ENCODE measurements around the gene TBL1XR1.

- no peak for TF ChIP-seq ZNF275 (CRISPR knock-in tag; IDR thresholded peaks at IDR 0.05; ENCODE audit: borderline replicate concordance)
- TF ChIP-seq RORA (CRISPR knock-in tag; IDR thresholded peaks at IDR 0.05): no peak
- no peak for TF ChIP-seq BCLAF1 (IDR thresholded peaks at IDR 0.05)
- no peak for TF ChIP-seq ZFP82 (CRISPR knock-in tag; IDR thresholded peaks at IDR 0.05; ENCODE audit: borderline replicate concordance)
- TF ChIP-seq POLR2A (IDR thresholded peaks at IDR 0.05; ENCODE audit: insufficient read depth in 1 of 2, low read depth in 2 of 2, low read length in 2 of 2): no peak
- TF ChIP-seq USF2 (IDR thresholded peaks at IDR 0.05; ENCODE audit: low read depth, low read length): no peak
- no peak for TF ChIP-seq USF2 (CRISPR knock-in tag; IDR thresholded peaks at IDR 0.05; ENCODE audit: borderline replicate concordance)
- TF ChIP-seq CTCF (CRISPR knock-in tag; IDR thresholded peaks at IDR 0.05): no peak
Observed at GRCh38 chr3:177105623-177106022, 91.7 kb downstream of the TBL1XR1 start.
